NCI-H446 treated with DMSO at 0.1 percent for 48 hours (cell line): ENCODE results near the gene CAMK2B.

Experiments
- DNase-seq: peaks from one replicate; lab custom pipeline; 2025; lab: John Stamatoyannopoulos, UW

Gene CAMK2B

DNA sequence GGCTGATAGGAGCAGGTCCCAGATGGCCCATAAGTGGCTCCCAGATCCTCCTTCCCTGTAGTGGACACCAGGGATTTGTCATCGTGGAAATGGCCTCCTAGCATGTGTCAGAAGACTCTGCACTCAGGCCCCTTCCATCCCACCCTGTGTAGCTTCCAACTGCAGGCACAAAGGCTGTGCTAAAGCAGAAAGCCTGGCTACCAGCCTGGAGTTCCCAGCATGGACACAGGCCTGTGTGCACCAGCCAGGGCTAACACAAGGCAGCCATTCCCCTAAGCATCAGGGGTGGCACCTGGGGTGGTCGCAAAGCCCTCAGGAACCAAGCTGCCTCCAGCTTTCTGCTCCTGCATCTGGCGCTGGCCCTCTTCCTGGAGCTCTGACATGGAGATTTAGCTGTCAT, 4.5 kb upstream of the CAMK2B start:
- no peak for DNase-seq

DNA sequence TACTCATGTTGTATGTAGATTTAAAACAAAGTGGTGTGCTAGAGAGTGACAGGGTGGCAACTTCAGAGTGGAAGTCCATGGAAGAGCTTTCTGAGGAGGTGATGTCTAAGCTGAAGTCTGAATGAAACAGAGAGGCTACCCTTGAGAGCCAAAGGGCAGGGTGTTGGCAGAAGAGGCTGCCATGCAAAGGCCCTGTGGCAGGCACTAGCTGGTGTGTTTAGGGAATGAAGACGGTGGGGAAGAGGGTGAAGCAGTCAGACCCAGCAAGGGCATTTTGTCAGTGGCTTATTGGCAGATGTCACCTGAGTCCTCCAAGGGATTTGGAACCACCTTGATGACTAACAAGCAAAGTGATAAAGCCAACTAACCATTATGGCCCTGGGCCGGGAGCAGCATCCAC, 3.7 kb upstream of the CAMK2B start:
- no peak for DNase-seq

DNA sequence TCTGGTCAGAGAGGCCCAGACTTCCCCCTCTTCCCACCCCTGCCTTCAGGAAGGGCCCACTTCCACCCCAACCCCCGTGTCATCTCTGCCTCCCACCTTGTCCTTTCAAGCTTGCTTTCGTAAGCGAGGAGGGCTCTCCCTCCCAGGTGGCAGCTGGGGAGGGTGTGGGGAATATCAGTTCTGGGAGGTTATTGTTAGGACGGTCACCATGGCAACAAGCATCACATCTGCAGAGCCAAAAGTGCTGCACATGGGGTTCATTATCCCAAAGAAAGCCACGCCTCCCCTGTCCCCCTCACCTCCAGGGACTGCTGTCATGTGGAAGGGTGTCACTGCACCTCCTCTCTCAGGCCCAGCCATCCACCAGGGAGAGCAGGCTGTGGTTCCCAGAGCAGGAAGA, 2.6 kb upstream of the CAMK2B start:
- no peak for DNase-seq

DNA sequence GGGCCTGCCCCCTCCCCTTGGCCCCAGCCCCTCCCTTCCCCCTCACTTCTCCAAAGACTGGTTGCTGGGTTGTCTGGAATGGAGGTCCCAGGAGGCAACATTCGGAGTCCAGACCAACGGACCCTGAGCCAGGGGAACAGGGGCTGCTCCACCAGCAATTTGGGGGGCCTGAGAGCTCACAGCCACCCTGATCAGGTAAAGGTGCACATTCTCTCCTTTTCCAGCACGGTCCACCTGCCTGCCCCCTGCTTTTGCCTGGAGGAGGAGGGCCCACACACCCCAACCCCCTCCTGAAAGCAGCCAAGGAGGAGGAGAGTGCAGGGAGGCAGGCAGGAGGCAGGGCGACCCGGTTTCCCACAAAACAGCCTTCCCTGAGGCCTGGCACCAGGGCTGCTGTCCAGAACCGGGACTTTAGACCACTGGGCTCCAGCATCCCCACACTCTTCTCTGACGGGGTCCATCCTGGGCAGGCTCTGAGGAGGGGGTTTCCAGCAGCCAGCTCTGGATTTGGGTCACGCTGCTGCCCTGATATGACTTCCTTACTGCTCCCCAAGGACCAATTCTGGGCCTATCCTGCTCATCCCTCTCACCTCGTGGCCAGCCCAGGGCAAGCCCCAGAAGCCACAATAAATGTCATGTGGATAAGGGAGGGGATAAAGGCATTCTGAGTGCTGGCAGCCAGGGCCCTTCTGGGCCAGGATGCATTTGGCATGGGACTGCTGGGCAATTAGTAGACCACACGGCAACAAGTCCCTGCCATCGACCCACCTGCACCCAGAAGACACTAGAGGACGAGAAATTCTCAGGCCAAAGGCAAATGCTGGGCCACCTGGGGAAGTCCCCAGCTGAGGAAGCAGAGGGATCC, 1.1 kb upstream of the CAMK2B start:
- DNase-seq: no peak

DNA sequence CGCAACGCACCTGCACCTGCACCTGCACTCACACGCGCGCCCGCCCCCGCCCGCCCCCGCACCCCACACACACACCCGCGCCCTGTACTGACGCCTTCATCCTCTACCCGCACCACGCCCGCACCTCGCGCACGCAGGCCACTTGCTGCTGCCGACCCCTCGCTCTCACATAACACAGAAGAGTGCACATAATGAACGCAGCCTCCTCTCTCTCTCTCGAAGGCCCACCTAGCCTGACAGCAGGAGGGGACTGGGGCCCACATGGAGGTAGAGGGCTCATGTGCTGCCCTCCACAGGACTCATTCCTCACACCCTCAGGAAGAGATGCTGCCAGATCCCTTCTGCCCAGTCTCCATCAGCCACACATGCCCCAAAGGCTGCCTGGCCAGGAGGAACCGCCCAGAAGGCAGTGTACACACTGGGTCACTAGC, 432 bp upstream of the CAMK2B start:
- DNase-seq: no peak

DNA sequence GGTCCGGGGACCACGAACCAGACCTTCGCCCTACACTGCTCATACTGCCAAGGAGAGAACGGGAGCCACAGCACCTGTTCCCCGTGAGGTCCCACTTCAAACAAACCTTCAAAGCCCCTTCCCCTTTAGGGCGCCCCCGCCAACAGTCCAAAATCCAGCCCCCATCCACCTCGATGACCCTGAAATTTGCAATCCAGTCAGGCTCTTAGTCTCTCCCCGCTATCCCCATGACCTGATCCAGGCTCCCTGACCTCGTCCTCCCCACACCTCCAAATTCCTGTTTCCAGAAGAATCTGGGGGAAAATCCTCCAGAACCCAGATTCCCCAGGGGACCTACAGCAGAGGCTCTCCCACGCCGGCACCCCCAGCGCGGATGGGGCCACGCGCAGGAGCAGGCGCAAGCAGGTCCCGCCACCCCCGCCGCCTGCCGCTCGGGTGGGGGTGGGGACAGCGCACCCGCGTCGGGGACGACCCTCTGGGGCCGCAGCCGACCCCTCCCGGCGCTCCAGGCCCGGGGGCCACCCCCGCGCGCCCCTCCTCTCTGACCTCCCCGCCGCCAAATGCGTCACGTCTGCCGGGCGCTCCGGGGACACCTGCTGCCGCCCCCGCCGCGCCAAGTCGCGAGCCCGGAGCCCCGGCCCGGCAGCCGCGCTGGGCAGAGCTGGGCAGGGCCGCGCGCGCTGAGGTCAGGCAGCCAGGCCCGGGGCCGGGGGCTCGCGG, 753 bp downstream of the CAMK2B start:
- no peak for DNase-seq

DNA sequence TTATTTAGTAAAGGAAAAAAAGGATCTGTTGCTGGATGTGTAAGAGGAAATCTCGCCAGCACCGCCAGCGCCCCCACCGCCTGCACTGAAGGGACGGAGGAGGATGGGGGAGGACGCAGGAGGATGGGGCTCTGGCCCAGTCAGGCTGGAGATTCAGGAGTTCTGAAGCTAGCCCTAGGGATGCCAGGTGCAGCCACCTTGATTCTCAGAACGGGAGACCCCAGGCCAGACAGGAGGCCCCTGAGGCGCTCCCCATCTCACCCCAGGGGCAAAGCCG, 1.3 kb downstream of the CAMK2B start:
- no peak for DNase-seq

DNA sequence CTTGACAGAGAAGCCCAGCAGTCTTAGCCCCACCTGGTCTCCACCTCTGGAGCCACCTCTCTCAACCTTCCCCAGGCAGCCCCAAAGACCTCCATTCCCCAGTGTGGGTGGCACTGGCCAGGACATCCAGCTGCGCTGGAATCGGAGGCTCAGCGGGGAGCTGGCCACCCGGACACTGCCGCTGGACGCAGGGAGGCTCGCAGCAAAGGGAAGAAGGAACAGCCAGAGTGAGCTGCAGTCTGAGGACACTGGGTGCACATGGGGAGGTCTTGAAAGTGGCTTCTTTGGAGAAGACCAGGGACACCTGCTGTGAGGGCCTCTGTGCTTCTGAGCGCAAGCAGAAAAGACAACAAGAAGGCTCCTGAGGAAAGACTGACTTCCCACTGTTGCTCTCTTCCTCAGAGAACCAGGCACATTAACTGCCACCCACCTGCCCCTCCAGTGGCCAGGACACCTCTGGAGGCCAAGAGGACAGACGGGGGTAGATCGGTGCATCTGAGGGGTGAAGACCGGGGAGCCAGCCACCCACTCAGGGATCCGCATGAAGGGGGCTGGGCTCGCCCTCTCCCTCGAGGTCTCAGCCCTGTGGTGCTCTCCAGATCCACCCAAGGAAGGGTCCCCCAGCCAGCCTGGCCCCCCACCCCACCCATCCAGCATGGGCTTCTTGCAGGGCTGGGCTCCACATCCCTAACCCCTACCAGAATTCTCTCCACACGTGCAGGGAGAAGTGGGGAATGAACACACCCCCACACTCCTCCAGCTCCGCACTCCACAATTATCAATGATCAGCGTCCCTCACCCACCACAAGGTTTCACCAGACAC, 1.8 kb downstream of the CAMK2B start:
- DNase-seq: no peak

DNA sequence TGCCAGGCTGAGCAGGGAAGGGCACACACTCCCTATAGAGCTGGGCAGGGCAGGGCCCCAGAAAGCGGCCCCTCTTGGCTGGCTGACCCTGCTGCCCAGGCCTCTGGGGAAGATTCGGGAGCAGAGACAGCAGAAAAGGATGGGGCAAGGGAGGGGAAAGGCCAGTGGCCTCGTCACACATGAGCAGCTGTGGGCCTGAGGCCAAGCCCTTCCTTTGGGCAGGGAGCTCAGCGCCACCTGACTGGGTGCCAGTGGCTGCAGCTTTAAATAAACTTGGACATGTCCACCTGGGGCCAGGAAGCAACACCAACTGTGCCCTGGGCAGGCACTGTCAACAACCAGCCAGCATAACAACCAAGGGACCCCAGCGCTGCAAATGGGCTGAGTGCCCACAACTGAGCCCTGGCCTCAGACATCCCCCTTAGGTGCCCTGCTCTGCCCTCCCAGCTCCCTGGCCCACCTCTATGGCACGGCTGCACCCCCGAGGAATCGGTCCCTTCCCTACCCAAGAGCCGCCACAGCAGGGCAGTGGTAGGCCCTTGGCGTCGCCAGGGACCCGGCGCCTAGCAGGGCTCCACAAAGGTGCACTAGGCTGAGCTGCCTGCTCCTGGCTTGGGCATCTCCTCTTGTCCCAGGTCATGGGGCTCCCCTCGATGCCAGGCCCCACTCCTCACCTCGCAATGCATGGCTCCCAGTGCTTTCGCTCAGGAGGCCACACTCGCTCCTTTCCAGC, 2.6 kb downstream of the CAMK2B start:
- DNase-seq: no peak

DNA sequence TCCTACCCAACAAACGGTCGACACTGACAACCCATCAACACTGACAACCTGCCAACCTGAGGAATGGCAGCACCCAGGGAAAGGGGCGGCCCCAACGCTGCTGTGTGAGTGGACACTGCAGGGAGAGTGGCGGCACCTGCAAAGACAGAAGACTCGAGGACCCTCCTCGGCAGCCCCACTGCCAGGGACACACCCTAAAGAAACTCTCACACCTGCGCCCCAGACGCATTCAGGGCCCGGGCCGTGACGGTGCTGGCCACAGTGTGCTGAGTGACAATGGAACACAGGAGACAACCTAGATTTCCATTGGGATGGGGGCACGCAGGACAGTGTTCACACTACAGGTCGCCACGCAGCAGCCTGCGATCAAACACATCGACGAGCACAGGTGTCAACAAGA, 3.6 kb downstream of the CAMK2B start:
- no peak for DNase-seq

DNA sequence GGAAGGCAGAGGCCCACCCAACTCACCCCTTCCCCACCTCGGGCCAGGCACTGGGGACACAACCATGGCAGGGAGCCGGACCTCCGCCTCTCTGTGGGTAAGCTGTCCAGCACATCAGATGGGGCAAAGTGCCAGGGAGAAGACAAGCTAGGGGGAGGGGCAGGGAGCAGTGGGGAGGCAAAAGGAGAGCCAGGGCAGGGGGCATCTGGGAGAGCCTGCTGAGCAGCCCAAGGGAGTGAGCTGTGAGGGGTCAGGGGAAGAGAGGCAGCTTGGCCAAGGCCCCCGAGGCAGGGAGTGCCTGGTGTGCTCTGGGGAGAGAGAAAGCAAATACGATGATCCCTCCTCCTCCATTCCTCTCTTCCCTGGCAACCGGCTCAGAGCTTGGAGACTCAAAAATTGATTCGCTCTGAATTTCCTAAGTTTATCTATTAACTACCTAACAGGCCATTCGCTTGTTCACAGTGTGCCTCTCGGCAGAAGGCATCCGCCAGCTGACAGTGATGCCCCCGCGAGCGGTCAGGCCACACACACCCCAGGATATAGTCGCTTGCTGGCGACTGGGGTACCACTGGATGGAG, 4.5 kb downstream of the CAMK2B start:
- DNase-seq: no peak

DNA sequence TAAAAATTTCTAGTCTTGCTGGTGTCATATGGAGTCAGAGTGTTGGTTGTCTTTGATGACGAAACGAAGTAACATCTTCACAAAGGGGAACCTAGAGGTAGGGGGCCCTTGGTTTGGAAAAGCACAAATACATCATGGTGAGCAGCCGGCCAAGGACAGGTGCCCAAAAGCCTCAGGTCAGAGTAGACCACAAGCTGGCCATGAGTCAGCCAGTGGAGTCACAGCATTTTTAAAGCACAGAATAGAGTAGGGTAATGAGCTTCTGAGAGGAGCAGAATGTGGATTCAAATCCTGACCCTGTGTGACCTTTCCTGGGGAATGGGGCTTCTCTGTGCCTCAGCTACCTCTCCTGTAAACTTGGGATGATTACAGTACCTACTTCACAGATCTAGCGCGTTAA, 5.3 kb downstream of the CAMK2B start:
- DNase-seq: no peak

DNA sequence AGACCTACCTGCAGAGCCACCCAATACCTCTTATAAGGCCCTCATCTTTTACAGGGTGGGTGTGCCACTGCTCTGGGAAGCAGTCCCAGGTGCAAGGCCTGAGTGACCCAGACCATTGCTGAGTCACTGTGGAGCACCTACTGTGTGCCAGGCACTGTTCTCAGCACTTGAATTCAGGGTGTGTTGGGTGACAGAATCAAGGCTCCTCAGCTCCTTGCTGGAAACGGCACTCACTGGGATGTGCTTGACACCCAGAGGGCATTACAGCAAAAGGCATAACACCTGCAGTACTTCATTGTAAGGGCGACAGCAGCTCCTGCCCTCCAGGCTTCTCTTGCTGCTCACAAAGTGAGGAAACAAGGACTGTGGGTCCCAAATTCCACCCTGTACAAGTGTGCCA, 7.1 kb downstream of the CAMK2B start:
- DNase-seq: no peak

DNA sequence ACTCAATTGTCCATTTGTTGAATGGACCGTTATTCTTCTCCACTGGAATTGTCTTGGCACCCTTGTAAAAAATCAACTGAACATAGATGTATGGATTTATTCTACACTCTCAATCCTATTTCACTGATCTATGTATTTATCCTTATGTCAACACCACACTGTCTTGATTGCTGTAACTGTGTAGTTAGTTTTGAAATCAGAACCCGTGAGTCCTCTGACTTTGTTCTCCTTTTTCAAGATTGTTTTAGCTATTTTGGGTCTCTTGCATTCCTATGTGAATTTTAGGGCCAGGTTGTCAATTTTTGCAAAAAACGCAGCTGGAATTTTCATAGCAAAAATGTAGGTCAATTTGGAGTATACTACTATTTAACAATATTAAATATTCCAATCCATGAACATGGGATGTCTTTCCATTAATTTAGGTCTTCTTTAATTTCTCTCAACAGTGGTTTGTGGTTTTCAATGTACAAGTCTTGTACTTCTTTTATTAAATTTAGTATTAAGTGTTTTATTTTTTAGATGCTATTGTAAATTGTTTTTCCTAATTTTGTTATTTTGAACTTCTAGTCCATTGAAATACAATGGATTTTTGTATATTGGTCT, 10.0 kb downstream of the CAMK2B start:
- no peak for DNase-seq

DNA sequence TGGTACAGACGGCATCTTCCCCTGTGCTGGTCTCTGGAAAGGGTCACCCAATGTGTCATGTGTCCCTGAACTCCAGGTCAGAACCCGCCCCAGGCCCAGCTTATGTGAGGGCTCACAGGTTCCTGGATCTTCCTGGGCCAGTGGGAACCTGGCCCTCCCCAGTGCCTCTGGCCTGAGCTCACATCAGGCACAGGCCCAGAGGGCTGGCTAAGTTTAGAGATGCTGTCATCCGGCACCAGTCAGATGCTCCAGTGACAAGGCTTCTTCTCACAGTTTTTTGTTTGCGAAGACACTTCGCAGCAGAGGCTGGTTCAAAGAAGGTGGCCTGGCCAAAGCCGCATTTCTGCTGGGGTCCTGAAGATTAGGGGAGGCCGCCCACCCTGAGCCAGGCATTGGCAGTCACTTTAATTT, 11.8 kb downstream of the CAMK2B start:
- no peak for DNase-seq

DNA sequence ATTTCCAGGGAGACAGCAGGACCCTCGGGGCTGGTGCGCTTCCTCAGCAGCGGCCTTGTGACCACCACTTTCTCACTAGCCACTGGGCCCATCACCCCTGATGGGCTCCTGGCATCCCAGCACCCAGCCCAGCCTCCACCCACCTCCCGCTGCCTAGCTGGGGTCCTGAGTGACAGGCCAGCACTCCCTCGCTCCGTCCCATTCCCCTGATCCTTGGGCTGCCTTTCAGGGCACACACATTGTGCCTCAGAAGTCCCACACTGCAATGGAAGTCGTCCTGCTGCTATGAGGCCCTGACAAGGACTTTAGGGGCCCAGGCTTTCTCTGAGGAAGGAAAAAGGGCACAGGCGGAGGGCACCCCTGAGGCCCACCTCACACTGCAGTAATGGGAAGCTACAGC, 12.4 kb downstream of the CAMK2B start:
- no peak for DNase-seq

DNA sequence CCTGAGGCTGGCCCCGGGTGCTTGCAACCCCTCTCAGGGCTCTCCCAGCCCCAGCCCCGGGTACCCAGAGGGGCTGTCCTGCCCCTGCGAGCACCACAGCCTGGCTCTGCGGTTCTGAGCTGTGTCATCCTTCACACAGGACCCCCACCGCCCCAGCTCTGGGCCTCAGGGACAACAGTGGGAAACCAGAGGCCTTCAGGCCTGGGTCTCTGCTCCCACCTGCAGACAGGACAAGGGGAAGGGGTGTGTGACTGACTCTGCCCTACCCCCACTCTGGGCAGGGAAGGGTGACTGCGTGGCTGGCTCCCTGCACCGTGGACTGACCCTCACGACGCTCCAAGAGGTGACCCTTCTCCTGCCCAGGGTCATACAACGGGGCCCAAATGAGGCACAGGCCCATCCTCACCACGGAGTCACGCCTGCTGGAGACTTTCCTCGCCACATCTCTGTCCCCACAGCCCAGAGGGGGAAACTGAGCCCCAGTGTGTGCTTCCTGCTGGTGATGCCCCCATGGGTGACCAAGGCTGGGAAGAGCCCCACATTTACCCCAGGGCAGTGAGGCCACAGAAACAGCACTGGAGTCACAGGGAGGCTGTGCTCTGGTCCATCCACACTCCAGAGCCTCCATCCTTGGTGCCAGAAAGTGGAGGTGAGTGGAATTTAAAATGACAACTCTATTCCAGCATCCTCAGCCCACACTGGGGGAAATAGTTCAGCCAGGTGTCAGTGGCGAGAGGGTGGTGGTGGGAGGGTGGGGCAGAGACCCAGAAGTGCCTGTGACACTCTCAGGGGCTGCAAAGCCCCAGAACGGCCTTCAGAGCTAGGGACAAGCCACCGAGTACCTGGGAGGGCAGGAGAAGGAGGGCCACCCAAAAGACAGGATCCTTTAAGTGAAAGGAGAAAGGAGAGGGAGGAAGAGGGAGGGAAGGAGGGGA, 13.6 kb downstream of the CAMK2B start:
- DNase-seq: no peak

DNA sequence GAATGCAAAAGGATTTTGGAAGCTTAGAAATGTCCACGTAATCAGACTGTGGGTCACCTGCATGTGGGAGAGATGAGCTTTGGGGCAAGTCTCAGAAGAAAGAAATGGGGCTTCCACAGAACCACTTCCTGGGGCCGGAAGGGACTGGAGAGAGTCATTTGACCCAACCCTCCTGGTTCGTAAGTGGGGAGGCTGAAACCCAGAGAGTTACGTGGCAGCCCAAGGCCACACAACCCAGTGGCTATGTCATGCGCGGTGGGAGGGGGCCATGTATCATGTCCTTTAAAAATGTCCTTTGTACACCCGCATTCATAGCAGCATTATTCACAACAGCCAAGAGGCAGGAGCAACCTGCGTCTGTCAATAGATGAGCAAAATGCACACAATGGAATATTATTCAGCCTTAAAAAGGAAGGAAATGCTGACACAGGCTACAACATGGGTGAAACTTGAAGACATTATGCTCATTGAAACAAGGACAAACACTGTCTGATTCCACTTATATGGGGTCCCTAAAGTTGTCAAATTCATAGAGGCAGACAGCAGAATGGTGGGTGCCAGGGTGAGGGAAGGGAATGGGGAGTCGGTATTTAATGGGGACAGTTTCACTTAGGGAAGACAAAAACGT, 15.1 kb downstream of the CAMK2B start:
- DNase-seq: no peak

DNA sequence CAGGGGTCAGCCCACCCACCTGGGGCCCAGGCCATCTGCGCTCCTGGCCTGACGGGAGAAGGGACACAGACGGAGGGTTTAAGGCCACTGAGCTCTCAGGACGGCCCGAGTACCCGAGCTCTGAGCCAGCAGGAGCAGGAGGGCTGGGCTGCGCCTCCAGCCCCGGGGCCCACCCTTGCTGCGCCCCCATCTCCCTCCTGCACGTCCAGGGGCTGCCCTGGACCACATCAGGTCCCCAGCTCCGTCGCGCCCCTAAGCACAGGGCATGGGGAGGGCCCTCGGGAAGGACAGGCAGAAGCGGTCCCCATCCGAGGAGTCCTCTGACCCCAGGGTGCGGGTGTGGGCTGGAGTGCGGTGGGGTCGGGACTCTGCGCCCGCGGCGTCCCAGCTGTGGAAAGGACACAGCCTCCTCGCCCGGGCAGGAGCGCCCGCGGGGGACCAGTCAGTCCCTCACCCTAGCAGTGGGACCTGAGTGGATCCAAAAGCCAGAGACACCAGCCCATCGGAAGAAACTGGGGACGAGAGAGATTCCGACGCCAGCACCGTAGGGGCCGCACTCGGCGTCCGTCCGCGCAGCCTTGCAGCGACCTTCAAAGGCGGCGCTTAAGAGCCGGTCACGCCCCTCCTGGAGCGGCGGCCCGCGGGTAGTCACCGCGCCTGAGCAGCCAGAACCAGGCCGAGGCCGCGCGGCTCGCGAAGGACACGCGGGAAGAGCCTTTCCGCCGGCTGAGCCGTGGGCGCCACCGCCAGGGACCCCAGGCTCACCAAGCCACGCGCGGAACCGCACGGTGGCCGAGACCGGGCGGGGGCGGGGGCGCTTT, 15.9 kb downstream of the CAMK2B start:
- no peak for DNase-seq
